GM18861 (cell line): ENCODE measurements around the gene CCDC149.

Experiments
- ATAC-seq: cut with Tn5 transposase; IDR thresholded peaks from one replicate; pipeline ENCODE4 v1.9.1; 2021; ENCODE audit not compliant: unreplicated experiment

Gene CCDC149

GRCh38 chr4:24881508-24882196 lies 31.2 kb downstream of the CCDC149 start:
- no peak for ATAC-seq

- no peak for ATAC-seq
Measured at GRCh38 chr4:24880186-24880585, 32.7 kb downstream of the CCDC149 start.

GRCh38 chr4:24878636-24879016 lies 34.2 kb downstream of the CCDC149 start:
- ATAC-seq = no peak

- ATAC-seq = no peak
Measured at GRCh38 chr4:24877868-24878635, 34.8 kb downstream of the CCDC149 start.

- no peak for ATAC-seq
Measured at GRCh38 chr4:24876431-24876830, 36.4 kb downstream of the CCDC149 start.

DNA sequence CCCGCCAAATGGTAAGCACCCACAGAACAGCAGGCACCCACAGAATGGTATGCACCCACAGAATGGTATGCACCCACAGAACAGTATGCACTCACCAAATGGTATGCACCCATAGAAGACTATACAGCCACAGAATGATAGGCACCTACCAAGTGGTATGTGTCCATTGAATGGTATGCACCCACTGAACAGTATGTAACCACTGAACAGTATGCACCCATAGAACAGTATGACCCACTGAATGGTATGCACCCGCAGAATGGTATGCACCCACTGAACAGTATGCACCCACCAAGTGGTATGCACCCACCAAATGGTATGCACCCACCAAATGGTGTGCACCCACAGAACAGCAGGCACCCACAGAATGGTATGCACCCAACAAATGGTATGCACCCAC lies 40.1 kb downstream of the CCDC149 start:
- no peak for ATAC-seq

- no peak for ATAC-seq
Measured at GRCh38 chr4:24871210-24871609, 41.6 kb downstream of the CCDC149 start.

DNA sequence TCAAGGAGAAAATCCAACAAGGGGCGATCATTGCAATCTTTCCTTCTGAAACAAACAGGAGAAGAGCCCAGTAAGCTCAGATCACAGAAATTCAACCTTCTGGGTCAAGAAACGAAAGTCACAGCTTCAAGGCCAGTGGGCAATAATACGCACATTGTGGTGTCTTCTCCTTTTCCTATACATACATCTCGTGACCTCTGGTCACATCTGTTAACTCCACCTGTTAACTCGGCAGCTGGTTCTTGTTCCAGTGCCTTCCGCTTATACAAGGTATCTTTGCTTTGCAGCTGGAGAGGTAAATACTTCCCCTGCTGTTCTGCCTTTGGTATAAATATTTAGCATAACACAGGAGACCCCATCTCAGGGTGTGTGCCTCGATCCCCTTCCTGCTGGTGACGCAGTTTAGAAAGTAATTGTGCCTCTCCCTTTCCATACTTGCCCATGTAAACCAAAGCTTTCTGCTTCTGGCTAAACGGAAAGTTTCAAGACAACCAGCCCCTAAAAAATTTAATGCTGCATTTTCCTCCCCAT lies 45.0 kb downstream of the CCDC149 start:
- no peak for ATAC-seq

GRCh38 chr4:24867251-24867650 lies 45.6 kb downstream of the CCDC149 start:
- ATAC-seq = no peak

GRCh38 chr4:24865401-24865800 lies 47.4 kb downstream of the CCDC149 start:
- no peak for ATAC-seq

DNA sequence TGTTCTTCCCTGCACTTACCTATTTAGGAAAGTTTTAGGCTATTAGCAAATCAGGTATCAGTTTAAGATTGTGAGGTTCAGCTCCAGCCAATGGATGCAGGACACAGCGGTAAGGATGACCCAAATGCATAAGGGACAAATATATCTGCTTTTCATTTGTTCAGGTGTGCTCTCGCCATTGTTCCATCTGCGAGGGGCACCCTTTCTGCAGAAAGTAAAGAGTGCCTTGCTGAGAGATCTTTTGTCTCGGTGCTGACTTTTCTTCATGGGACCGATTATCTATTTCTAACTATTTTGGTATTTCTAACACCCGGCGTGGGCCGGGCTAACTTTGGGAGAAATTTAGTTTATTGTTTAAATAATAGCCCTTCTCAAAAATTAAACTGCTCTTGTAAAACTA lies 49.0 kb downstream of the CCDC149 start:
- no peak for ATAC-seq

DNA sequence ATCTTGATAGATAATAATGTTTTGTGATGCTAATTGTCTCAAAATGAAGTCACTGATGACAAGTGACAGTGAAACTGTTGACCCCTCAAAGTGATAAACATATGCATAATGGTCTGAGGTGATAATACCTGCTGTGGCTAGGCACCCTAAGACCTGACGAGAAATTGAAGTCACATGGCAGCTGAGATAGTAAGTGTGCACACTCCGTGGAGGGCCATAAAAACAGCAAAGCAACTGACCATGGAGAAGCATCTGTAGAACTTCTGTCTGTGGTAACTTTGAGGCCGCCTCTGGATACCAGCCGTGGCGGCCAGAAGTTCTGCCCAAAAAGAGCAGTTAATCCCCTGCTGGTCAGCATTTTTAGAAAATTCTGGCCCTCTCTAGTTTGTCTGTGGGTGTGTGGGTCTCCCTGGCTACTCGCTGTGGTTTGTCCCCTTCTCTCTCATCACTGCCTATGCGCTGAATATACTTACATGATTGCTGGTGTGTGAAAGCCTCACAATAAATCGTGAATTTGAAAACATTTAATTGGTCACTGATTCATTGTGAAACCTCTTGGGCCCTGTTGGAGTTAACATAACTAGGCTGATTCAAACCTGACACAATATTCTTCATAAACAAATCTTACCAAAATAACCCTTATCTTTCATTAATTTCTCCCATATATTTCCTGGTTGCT lies 50.6 kb downstream of the CCDC149 start:
- ATAC-seq = no peak

- ATAC-seq = no peak
Measured at GRCh38 chr4:24858550-24858949, 54.3 kb downstream of the CCDC149 start.

DNA sequence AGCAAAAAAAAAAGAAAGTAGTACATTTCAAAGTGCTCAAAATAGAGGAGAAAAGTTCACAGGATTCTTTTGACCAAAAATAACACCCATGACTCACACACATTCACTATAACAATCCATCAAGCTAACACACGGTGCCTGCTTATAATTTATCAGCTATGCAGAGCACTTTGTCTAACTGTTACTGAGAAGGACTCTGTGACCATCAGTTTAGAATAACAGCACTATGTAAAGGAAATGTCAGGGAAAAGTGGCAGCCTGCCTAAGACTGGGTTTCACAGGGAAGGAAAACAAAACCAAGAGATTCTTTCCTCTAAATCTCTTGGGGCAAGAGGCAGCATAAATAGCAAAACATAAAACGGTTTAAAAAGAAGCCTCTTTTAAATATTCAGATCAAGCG lies 54.8 kb downstream of the CCDC149 start:
- no peak for ATAC-seq

GRCh38 chr4:24856586-24856985 lies 56.3 kb downstream of the CCDC149 start:
- ATAC-seq = no peak

DNA sequence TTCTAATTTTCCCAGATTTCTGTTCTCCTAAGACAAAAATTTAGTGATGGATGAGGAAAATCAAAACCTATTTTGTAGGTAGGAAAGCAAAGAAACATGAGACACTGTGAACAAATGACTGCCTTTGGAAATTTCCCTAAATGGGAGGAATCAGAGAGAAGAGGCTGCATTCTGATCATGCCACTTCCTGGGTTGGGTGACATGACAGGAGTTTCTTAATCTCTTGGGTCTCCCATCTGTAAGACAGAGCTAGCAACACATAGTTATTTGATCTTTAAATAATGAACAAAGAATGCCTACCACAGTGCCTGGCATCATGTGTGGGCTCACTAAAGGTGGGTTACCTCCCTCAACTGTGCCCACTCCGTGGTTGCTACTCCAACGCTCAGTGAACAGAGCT lies 57.1 kb downstream of the CCDC149 start:
- ATAC-seq = no peak

DNA sequence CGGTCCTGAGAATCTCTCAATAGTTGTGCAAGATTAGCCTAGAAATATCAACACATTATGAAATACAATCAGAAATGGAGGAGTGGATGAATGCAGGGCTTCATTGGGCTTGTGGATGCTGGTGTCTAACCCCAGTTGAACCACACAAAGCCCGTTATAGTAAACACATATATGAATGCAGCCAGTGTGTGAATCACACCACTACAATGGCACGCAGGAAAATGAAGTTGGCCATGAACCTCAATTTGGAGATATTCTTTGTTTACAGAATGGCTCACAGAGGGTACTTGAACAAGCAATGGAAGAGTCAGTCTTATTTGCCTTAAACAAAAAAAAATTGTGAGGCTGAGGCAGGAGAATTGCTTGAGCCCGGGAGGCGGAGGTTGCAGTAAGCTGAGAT lies 59.7 kb downstream of the CCDC149 start:
- ATAC-seq = no peak

DNA sequence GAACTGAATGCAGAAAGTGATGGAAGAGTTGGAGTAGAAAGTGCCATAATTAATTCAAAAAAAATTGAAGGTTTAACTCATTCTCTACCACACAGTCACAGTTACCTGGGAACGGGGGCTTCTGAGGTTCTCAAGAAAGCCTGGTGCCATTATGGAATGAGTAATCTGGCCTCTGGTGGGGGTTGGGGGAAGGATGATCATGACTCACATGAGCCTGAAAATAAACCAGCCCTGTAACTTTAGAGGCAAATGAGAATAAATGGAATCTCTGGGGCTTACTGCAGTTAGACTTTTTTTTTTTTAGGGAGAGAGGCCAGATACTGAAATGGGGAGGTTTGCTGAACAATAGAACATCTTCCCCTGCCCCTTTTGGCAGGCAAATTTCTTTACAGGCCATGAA lies 62.2 kb downstream of the CCDC149 start:
- no peak for ATAC-seq

DNA sequence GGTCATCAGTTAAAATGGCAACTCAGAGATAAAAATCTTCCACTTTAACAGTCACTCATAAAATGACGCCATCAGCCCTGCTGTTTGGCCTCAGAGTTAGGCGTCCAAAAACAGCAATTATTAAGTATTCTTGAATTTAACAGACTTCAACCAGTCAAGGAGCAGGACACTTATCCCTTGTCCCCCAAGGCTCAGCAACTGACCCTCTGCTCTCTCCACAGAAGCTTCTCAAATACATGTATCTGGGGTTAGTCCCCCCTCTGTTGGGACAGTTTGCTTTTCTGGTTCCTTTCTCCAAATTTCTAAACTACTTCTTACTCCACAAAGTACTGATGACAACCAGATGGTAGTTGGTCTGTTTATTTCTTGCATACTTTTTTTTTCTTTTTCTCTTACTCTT lies 63.1 kb downstream of the CCDC149 start:
- ATAC-seq = no peak

DNA sequence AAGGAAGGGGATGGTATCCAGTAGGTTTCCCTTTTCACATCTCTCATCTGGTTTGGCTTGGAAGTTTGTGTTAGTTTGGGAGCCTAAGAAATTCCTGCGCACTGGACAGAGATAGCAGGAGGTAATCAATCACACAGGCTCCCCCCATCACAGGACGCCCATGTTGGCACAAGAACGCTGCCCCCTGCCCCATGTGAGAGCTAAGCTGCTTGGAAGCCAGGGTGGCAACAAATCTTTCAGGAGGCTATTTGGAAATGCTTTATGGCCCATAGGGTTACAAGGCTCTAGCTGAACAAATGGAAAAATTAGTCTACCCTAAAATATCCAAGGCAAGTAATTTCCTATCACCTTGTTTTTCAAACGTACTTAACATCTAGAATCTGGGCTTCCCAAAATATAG lies 63.5 kb downstream of the CCDC149 start:
- ATAC-seq = no peak

GRCh38 chr4:24846716-24847115 lies 66.1 kb downstream of the CCDC149 start:
- no peak for ATAC-seq

DNA sequence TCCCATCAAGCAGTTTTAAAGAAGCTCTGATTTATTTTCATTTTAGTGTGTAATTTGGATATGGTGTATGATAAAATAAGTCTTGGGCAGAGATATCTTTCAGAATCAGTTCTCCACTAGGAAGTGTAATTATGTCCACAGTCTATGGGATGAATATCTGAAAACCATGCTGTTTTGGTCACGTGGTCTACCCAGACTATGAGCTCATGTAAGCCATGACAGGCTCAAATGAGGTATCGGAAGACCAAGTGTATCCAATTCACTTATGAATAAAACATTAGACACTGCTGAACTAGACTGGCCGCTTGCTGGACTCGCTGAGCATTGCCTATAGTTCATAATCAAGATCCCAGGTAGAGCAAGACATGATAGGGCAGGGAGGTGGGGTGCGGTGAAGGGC lies 66.9 kb downstream of the CCDC149 start:
- no peak for ATAC-seq
